ENCODE data around the gene PGA3. TPM values are rescaled to one million over a fixed set of nuclear protein-coding genes. Genes with fewer than 3 reads are reported as not detected.
"Not testable (repeated sequence)": the region's sequence is repeated elsewhere in the genome, so short reads cannot be mapped to it uniquely, and the experiment has no call there.

The PGA3 gene
- total and polyA plus RNA-seq, 4 experiments from 2014 or later = not detected

DNA sequence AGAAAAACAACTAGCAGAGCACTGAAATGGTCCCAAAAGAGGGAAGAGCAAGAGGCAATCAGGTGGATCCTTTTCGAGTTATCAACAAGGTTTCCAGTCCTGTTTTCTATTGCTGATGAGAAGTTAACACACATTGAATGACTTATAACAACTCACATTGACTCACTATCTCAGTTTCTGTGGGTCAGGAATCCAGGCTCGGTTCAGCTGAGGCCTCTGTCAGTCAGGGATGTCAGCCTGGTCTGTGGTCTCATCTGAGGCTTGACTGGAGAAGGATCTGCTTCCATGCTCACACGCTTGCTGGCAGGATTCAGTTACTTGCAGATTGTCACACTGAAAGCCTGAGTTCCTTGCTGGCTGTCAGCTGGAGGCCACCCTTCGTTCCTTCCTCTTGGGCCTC, 15.0 kb downstream of the PGA3 start:
- H3K27me3 ChIP-seq (ENCODE audit: insufficient read depth, low read length); H3K27ac ChIP-seq (ENCODE audit: low read depth, low read length); H3K9me3 Mint-ChIP-seq; H3K27me3 Mint-ChIP-seq; H3K4me3 Mint-ChIP-seq; POLR2A ChIA-PET (ENCODE audit: partially characterized antibody); H3K36me3 Mint-ChIP-seq; CTCF ChIA-PET (ENCODE audit: partially characterized antibody); DNase-seq; H3K27ac Mint-ChIP-seq; intact Hi-C loops (cut with micrococcal nuclease); H3K4me1 Mint-ChIP-seq; H3K4me3 ChIP-seq (ENCODE audit: low read length in 2 of 2); H3K36me3 ChIP-seq (ENCODE audit: insufficient read depth, low read length); H3K4me1 ChIP-seq (ENCODE audit: insufficient read depth, low read length); H3K9me3 ChIP-seq (ENCODE audit: control insufficient read depth in 1 of 2, low read length in 2 of 2): not testable (repeated sequence)

GRCh38 chr11:61219016-61219415, 15.7 kb downstream of the PGA3 start:
- H3K4me3 ChIP-seq (ENCODE audit: low read length in 2 of 2); H3K9me3 ChIP-seq (ENCODE audit: control insufficient read depth in 1 of 2, low read length in 2 of 2); POLR2A ChIA-PET (ENCODE audit: partially characterized antibody); H3K4me3 Mint-ChIP-seq; H3K27ac Mint-ChIP-seq; H3K4me1 ChIP-seq (ENCODE audit: insufficient read depth, low read length); H3K27me3 ChIP-seq (ENCODE audit: insufficient read depth, low read length); intact Hi-C loops (cut with micrococcal nuclease); H3K36me3 ChIP-seq (ENCODE audit: insufficient read depth, low read length); DNase-seq; H3K27me3 Mint-ChIP-seq; H3K36me3 Mint-ChIP-seq; H3K4me1 Mint-ChIP-seq; H3K9me3 Mint-ChIP-seq; H3K27ac ChIP-seq (ENCODE audit: low read depth, low read length); CTCF ChIA-PET (ENCODE audit: partially characterized antibody): not testable (repeated sequence)

DNA sequence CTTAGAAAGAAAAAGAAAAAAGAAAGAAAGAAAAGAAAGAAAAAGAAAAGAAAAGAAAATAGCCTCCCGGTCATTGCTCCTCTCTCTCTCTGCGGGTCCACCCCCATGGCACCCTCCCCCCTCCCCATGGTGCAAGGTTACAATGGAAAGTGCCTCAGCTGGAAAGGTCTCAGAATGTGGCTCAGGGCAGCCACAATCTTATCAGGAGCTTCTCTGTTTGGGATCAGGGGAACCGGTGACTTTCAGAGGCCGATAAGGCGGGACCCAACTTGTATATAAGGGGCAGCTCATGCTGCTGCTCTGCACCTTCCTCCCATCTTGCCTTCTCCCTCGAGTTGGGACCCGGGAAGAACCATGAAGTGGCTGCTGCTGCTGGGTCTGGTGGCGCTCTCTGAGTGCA, 18.7 kb downstream of the PGA3 start, which contains the start of gene PGA4:
Gene PGA4, plus strand, starts transcription at position 301 of the 400 bp plus-strand sequence. Its CDS starts 54 bp downstream, at position 355.
- H3K4me1 Mint-ChIP-seq; H3K9me3 ChIP-seq (ENCODE audit: control insufficient read depth in 1 of 2, low read length in 2 of 2); CTCF ChIA-PET (ENCODE audit: partially characterized antibody); H3K4me3 Mint-ChIP-seq; H3K36me3 Mint-ChIP-seq; H3K9me3 Mint-ChIP-seq; H3K4me3 ChIP-seq (ENCODE audit: low read length in 2 of 2); H3K27ac ChIP-seq (ENCODE audit: low read depth, low read length); H3K27ac Mint-ChIP-seq; H3K27me3 ChIP-seq (ENCODE audit: insufficient read depth, low read length); H3K4me1 ChIP-seq (ENCODE audit: insufficient read depth, low read length); H3K27me3 Mint-ChIP-seq; H3K36me3 ChIP-seq (ENCODE audit: insufficient read depth, low read length); intact Hi-C loops (cut with micrococcal nuclease); POLR2A ChIA-PET (ENCODE audit: partially characterized antibody); DNase-seq: not testable (repeated sequence)

DNA sequence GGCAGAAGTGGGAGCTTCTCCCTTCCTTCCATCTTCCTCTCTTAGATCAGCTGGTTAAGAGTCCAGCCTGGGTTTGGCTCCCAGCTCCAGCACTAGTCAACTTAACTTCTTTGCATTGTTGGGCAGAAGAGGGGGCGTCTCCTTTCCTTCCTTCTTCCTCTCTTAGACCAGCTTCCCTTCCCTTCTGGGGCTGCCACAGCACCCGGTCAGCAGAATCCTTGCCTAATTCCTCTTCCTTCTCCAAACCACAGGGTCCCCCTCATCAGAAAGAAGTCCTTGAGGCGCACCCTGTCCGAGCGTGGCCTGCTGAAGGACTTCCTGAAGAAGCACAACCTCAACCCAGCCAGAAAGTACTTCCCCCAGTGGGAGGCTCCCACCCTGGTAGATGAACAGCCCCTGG, 19.4 kb downstream of the PGA3 start:
- H3K9me3 ChIP-seq (ENCODE audit: control insufficient read depth in 1 of 2, low read length in 2 of 2); H3K27me3 Mint-ChIP-seq; H3K36me3 ChIP-seq (ENCODE audit: insufficient read depth, low read length); H3K4me3 Mint-ChIP-seq; H3K4me1 Mint-ChIP-seq; H3K27ac Mint-ChIP-seq; intact Hi-C loops (cut with micrococcal nuclease); POLR2A ChIA-PET (ENCODE audit: partially characterized antibody); H3K36me3 Mint-ChIP-seq; H3K4me3 ChIP-seq (ENCODE audit: low read length in 2 of 2); CTCF ChIA-PET (ENCODE audit: partially characterized antibody); H3K27ac ChIP-seq (ENCODE audit: low read depth, low read length); DNase-seq; H3K27me3 ChIP-seq (ENCODE audit: insufficient read depth, low read length); H3K4me1 ChIP-seq (ENCODE audit: insufficient read depth, low read length); H3K9me3 Mint-ChIP-seq: not testable (repeated sequence)

GRCh38 chr11:61226457-61227137, 23.3 kb downstream of the PGA3 start:
- POLR2A ChIA-PET (ENCODE audit: partially characterized antibody); H3K36me3 ChIP-seq (ENCODE audit: insufficient read depth, low read length); H3K4me3 ChIP-seq (ENCODE audit: low read length in 2 of 2); H3K4me1 ChIP-seq (ENCODE audit: insufficient read depth, low read length); H3K9me3 Mint-ChIP-seq; H3K27ac ChIP-seq (ENCODE audit: low read depth, low read length); CTCF ChIA-PET (ENCODE audit: partially characterized antibody); H3K27ac Mint-ChIP-seq; intact Hi-C loops (cut with micrococcal nuclease); H3K9me3 ChIP-seq (ENCODE audit: control insufficient read depth in 1 of 2, low read length in 2 of 2); H3K4me3 Mint-ChIP-seq; DNase-seq; H3K4me1 Mint-ChIP-seq; H3K27me3 ChIP-seq (ENCODE audit: insufficient read depth, low read length); H3K27me3 Mint-ChIP-seq; H3K36me3 Mint-ChIP-seq: not testable (repeated sequence)

- H3K9me3 ChIP-seq (ENCODE audit: control insufficient read depth in 1 of 2, low read length in 2 of 2); H3K4me3 Mint-ChIP-seq; POLR2A ChIA-PET (ENCODE audit: partially characterized antibody); H3K4me3 ChIP-seq (ENCODE audit: low read length in 2 of 2); H3K36me3 ChIP-seq (ENCODE audit: insufficient read depth, low read length); intact Hi-C loops (cut with micrococcal nuclease); DNase-seq; H3K4me1 ChIP-seq (ENCODE audit: insufficient read depth, low read length); H3K9me3 Mint-ChIP-seq; H3K27me3 ChIP-seq (ENCODE audit: insufficient read depth, low read length); H3K27ac Mint-ChIP-seq; CTCF ChIA-PET (ENCODE audit: partially characterized antibody); H3K27ac ChIP-seq (ENCODE audit: low read depth, low read length); H3K36me3 Mint-ChIP-seq; H3K4me1 Mint-ChIP-seq; H3K27me3 Mint-ChIP-seq: not testable (repeated sequence)
Observed at GRCh38 chr11:61229458-61229857, 26.1 kb downstream of the PGA3 start.

DNA sequence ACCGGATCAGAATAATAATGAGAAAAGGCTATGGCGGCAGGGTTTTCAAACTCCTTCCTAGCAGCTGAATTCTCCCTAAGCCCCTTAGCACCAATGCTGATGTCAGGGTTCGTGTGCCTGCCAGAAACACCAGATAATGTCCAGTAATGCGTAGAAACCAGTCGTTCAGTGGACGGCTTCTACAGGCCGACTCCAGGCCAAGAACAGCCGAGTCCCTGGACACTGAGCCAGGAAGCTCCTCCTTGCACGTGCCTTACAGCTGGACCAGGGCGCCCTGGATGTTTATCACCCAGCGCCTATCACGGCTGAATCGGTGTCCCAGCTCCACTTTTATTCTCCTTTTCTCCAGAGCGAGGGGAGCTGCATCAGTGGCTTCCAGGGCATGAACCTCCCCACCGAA, 27.7 kb downstream of the PGA3 start:
- intact Hi-C loops (cut with micrococcal nuclease); H3K27me3 Mint-ChIP-seq; POLR2A ChIA-PET (ENCODE audit: partially characterized antibody): not testable (repeated sequence)

DNA sequence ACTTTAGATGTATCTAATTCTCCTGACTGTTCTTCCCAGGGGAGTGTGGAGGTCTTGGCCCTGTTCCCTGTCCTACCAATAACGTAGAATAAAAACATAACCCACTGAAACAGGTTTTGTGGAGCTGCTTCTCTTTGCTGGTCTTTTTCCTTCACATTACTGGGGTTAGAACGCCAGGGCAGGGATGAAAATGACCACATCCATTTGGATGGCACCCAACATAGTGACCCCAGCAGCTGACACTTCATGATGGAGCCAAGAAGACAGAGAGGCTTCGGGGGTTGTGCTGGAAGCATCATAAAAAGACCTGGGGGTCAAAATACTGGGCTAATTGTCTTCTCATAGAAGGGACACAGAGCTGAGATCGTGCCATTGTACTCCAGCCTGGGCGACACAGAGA, 28.3 kb downstream of the PGA3 start:
- H3K4me3 ChIP-seq (ENCODE audit: low read length in 2 of 2); intact Hi-C loops (cut with micrococcal nuclease); H3K27ac ChIP-seq (ENCODE audit: low read depth, low read length); H3K27ac Mint-ChIP-seq; H3K4me1 Mint-ChIP-seq; DNase-seq; POLR2A ChIA-PET (ENCODE audit: partially characterized antibody); H3K27me3 ChIP-seq (ENCODE audit: insufficient read depth, low read length); H3K4me3 Mint-ChIP-seq; H3K27me3 Mint-ChIP-seq; H3K9me3 Mint-ChIP-seq; CTCF ChIA-PET (ENCODE audit: partially characterized antibody); H3K36me3 ChIP-seq (ENCODE audit: insufficient read depth, low read length); H3K4me1 ChIP-seq (ENCODE audit: insufficient read depth, low read length); H3K36me3 Mint-ChIP-seq; H3K9me3 ChIP-seq (ENCODE audit: control insufficient read depth in 1 of 2, low read length in 2 of 2): not testable (repeated sequence)

More for the DNA sequence above, 27.7 kb downstream of the PGA3 start:
- H3K27ac ChIP-seq (ENCODE audit: low read depth, low read length); H3K4me3 Mint-ChIP-seq; H3K27me3 ChIP-seq (ENCODE audit: insufficient read depth, low read length); H3K9me3 Mint-ChIP-seq; H3K36me3 ChIP-seq (ENCODE audit: insufficient read depth, low read length); H3K4me1 ChIP-seq (ENCODE audit: insufficient read depth, low read length); H3K36me3 Mint-ChIP-seq; H3K4me3 ChIP-seq (ENCODE audit: low read length in 2 of 2); DNase-seq; CTCF ChIA-PET (ENCODE audit: partially characterized antibody); H3K9me3 ChIP-seq (ENCODE audit: control insufficient read depth in 1 of 2, low read length in 2 of 2); H3K4me1 Mint-ChIP-seq; H3K27ac Mint-ChIP-seq: not testable (repeated sequence)
